HG03045 (cell line): ENCODE measurements around the gene CCDC102A.

ENCODE experiments used
- ATAC-seq: cut with Tn5 transposase; IDR thresholded peaks from one replicate; pipeline ENCODE4 v1.9.1; 2021; ENCODE audit warnings: mild to moderate bottlenecking, moderate library complexity; ENCODE audit not compliant: unreplicated experiment

CCDC102A gene

GRCh38 chr16:57468346-57468745 lies 68.0 kb downstream of the CCDC102A start:
- no peak for ATAC-seq

GRCh38 chr16:57464523-57464922 lies 71.8 kb downstream of the CCDC102A start:
- no peak for ATAC-seq

- ATAC-seq: no peak
Observed at GRCh38 chr16:57462978-57463362, 73.4 kb downstream of the CCDC102A start.

GRCh38 chr16:57462209-57462977 lies 74.0 kb downstream of the CCDC102A start, which contains the start of gene POLR2C:
Gene POLR2C (plus strand): TSS chr16:57462679. CDS start chr16:57462725, 46 bp downstream.
- peak; percentile 89 for ATAC-seq
